Measurements from ENCODE around the gene NRXN3. TPM values are rescaled to one million over a fixed set of nuclear protein-coding genes. Genes with fewer than 3 reads are reported as not detected.

Gene NRXN3
- total RNA-seq, 1 donor from 2014 or later: 1.6 TPM

GRCh38 chr14:78666336-78667056 lies 496.3 kb downstream of the NRXN3 start:
- H3K27me3 ChIP-seq (ENCODE audit: control insufficient read depth, insufficient read depth, low read length): no peaks in the 10 kb centered on the region
- DNase-seq (ENCODE audit: low read depth): no peak
- TF ChIP-seq CTCF (IDR thresholded peaks at IDR 0.05; ENCODE audit: insufficient read depth, low read length, poor library complexity, severe bottlenecking): no peak

GRCh38 chr14:78667141-78667540 lies 497.0 kb downstream of the NRXN3 start:
- no peak overlapping the region for H3K4me3 ChIP-seq (ENCODE audit: low read depth, low read length)
- no peaks in the 10 kb centered on the region for H3K27me3 ChIP-seq (ENCODE audit: control insufficient read depth, insufficient read depth, low read length)
- no peak for DNase-seq (ENCODE audit: low read depth)
- TF ChIP-seq CTCF (IDR thresholded peaks at IDR 0.05; ENCODE audit: insufficient read depth, low read length, poor library complexity, severe bottlenecking): no peak
- H3K36me3 ChIP-seq (ENCODE audit: control insufficient read depth, insufficient read depth, low read length): no peaks in the 10 kb centered on the region

More at GRCh38 chr14:78666336-78667056, 496.3 kb downstream of the NRXN3 start:
- Histone ChIP-seq H3K4me3 (ENCODE audit: low read depth, low read length) (no peak overlapping the region), H3K36me3 (ENCODE audit: control insufficient read depth, insufficient read depth, low read length) (no peaks in the 10 kb centered on the region)

GRCh38 chr14:78673845-78674244 lies 503.7 kb downstream of the NRXN3 start:
- Histone ChIP-seq H3K36me3 (ENCODE audit: control insufficient read depth, insufficient read depth, low read length) (no peaks in the 10 kb centered on the region), H3K4me3 (ENCODE audit: low read depth, low read length) (no peak overlapping the region), H3K27me3 (ENCODE audit: control insufficient read depth, insufficient read depth, low read length) (no peaks in the 10 kb centered on the region)
- DNase-seq (ENCODE audit: low read depth): no peak
- TF ChIP-seq CTCF (IDR thresholded peaks at IDR 0.05; ENCODE audit: insufficient read depth, low read length, poor library complexity, severe bottlenecking): no peak

GRCh38 chr14:78674820-78675219 lies 504.6 kb downstream of the NRXN3 start:
- TF ChIP-seq CTCF (IDR thresholded peaks at IDR 0.05; ENCODE audit: insufficient read depth, low read length, poor library complexity, severe bottlenecking): no peak
- Histone ChIP-seq H3K4me3 (ENCODE audit: low read depth, low read length) (no peak overlapping the region), H3K36me3 (ENCODE audit: control insufficient read depth, insufficient read depth, low read length) (no peaks in the 10 kb centered on the region), H3K27me3 (ENCODE audit: control insufficient read depth, insufficient read depth, low read length) (no peaks in the 10 kb centered on the region)
- no peak for DNase-seq (ENCODE audit: low read depth)

- DNase-seq (ENCODE audit: low read depth): no peak
- TF ChIP-seq CTCF (IDR thresholded peaks at IDR 0.05; ENCODE audit: insufficient read depth, low read length, poor library complexity, severe bottlenecking): no peak
- Histone ChIP-seq H3K4me3 (ENCODE audit: low read depth, low read length) (no peak overlapping the region), H3K36me3 (ENCODE audit: control insufficient read depth, insufficient read depth, low read length) (no peaks in the 10 kb centered on the region), H3K27me3 (ENCODE audit: control insufficient read depth, insufficient read depth, low read length) (no peaks in the 10 kb centered on the region)
These were observed 513.0 kb downstream of the NRXN3 start for GRCh38 chr14:78683206-78683605.

- no peaks in the 10 kb centered on the region for H3K36me3 ChIP-seq (ENCODE audit: control insufficient read depth, insufficient read depth, low read length)
- no peak for DNase-seq (ENCODE audit: low read depth)
- no peak for TF ChIP-seq CTCF (IDR thresholded peaks at IDR 0.05; ENCODE audit: insufficient read depth, low read length, poor library complexity, severe bottlenecking)
- no peak overlapping the region for H3K4me3 ChIP-seq (ENCODE audit: low read depth, low read length)
- H3K27me3 ChIP-seq (ENCODE audit: control insufficient read depth, insufficient read depth, low read length): no peaks in the 10 kb centered on the region
These were observed 513.8 kb downstream of the NRXN3 start for GRCh38 chr14:78683981-78684380.
